ENCODE data around the gene TRIM73. TPM values are rescaled to one million over a fixed set of nuclear protein-coding genes. Genes with fewer than 3 reads are reported as not detected.

Gene TRIM73
- 0.19 and 1.1 TPM in 2 replicates for total RNA-seq

DNA sequence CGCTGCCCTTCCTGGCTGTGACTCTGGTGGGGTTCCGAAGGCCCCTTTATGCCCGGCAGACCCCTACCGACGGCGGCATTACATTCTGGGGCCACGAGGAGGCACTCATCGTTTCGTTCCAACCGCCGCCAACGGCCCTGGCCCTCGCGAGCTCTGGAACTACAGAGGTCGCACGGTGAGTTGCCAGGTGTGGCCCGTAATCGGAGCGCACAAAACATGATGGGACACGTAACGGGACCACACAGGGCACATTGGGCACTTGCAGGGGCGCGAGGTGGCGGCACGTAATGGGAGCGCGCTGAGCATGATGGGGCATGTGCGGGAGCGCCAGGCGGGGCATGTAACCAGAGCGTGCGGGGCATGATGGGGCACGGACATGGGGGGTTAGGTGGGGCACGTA is at the start of gene TRIM73:
Gene TRIM73, plus strand, starts transcription at position 301 of the 400 bp plus-strand sequence. CDS start 3,305 bp downstream, outside the sequence.

Other genes with a start within 250 kb of the TRIM73 start
- gene POM121C, start 90.7 kb downstream of the TRIM73 start, total RNA-seq, result 10.0 and 19.7 TPM in 2 replicates
- under 0.01 TPM in 1 of 2 replicates, not detected in the other for gene SPDYE5, start 96.7 kb downstream of the TRIM73 start, total RNA-seq

Data from regular cardiac myocyte (primary cell).